Glutamatergic neuron (in vitro differentiated cells): ENCODE data around the gene DEFB112. TPM values are rescaled to one million over a fixed set of nuclear protein-coding genes. Genes with fewer than 3 reads are reported as not detected.
A peak's percentile ranks its signal among the peaks of the same experiment; 100 is the strongest.

Experiments used
- DNase-seq: peaks from one replicate; pipeline ENCODE4 v3.0.0; 2022
- H3K27ac Mint-ChIP-seq: one replicate; pipeline ENCODE4 v1.8.0; 2020; ENCODE audit warnings: mild to moderate bottlenecking, mixed read lengths, inconsistent platforms; ENCODE audit not compliant: unreplicated experiment
- H3K27me3 Mint-ChIP-seq: one replicate; pipeline ENCODE4 v1.8.0; 2020; ENCODE audit warnings: mild to moderate bottlenecking, moderate library complexity, mixed read lengths, inconsistent platforms; ENCODE audit not compliant: unreplicated experiment
- H3K36me3 Mint-ChIP-seq: one replicate; pipeline ENCODE4 v1.8.0; 2020; ENCODE audit warnings: mild to moderate bottlenecking, mixed read lengths, inconsistent platforms; ENCODE audit not compliant: unreplicated experiment
- H3K4me1 Mint-ChIP-seq: one replicate; pipeline ENCODE4 v1.8.0; 2020; ENCODE audit warnings: mild to moderate bottlenecking, low read depth, mixed read lengths, inconsistent platforms; ENCODE audit not compliant: unreplicated experiment
- H3K4me3 Mint-ChIP-seq: one replicate; pipeline ENCODE4 v1.8.0; 2020; ENCODE audit warnings: mild to moderate bottlenecking, mixed read lengths, inconsistent platforms; ENCODE audit not compliant: unreplicated experiment
- H3K9me3 Mint-ChIP-seq: one replicate; pipeline ENCODE4 v1.8.0; 2020; ENCODE audit warnings: mild to moderate bottlenecking, moderate library complexity, mixed read lengths, inconsistent platforms; ENCODE audit not compliant: unreplicated experiment
- CTCF ChIP-seq: fragments of 200-600 bp; sonication (generic); IDR thresholded peaks from one replicate; pipeline ENCODE4 v1.5.0; 2021; ENCODE audit not compliant: partially characterized antibody, unreplicated experiment
- long read RNA-seq: library from polyadenylated mRNA; unstranded; transcript quantifications from one replicate; pipeline ENCODE4 v2.0.0, GENCODE V29; 2020; ENCODE audit not compliant: unreplicated experiment
- total RNA-seq: library from RNA; stranded (reverse); fragmentation: NEBNext Ultra II Directional; extraction: Animal tissue kit (Norgen Biotek cat#: 25700); gene quantifications from one replicate; pipeline ENCODE4 v1.2.1, GENCODE V29; 2021; ENCODE audit not compliant: unreplicated experiment

DEFB112 gene
- not detected for total RNA-seq
- long read RNA-seq, result 0 reads

GRCh38 chr6:50049829-50050228 is at the start of gene DEFB112:
Gene DEFB112 (minus strand): TSS chr6:50049929. CDS start chr6:50049869, 60 bp downstream.
- Mint-ChIP-seq H3K4me1 (no peaks in the 10 kb centered on the region), H3K4me3 (no peak within 1 kb of the TSS), H3K36me3 (no peaks in the 10 kb centered on the region), H3K9me3 (no peaks in the 10 kb centered on the region), H3K27me3 (no peaks in the 10 kb centered on the region), H3K27ac (no peak within 1 kb of the TSS)
- no peak for TF ChIP-seq CTCF
- no peak for DNase-seq

- Mint-ChIP-seq H3K4me3 (no peak overlapping the region), H3K4me1 (peaks cover 6% of the 10 kb centered on the region), H3K36me3 (no peaks in the 10 kb centered on the region), H3K9me3 (no peaks in the 10 kb centered on the region), H3K27ac (no peak overlapping the region), H3K27me3 (no peaks in the 10 kb centered on the region)
- TF ChIP-seq CTCF, result no peak
- DNase-seq, result no peak
Measured at GRCh38 chr6:50098641-50098993, 48.9 kb upstream of the DEFB112 start.

- no peak overlapping the region for H3K27ac Mint-ChIP-seq
- peaks cover 8% of the 10 kb centered on the region for H3K4me1 Mint-ChIP-seq
- H3K27me3 Mint-ChIP-seq, result no peaks in the 10 kb centered on the region
- no peaks in the 10 kb centered on the region for H3K36me3 Mint-ChIP-seq
- no peaks in the 10 kb centered on the region for H3K9me3 Mint-ChIP-seq
- no peak for DNase-seq
- no peak overlapping the region for H3K4me3 Mint-ChIP-seq
- TF ChIP-seq CTCF, result no peak
Measured at GRCh38 chr6:50097966-50098640, 48.4 kb upstream of the DEFB112 start.

- Mint-ChIP-seq H3K9me3 (no peaks in the 10 kb centered on the region), H3K27ac (peak overlapping the region; percentile 1), H3K4me3 (no peak overlapping the region), H3K36me3 (no peaks in the 10 kb centered on the region), H3K4me1 (peaks cover 8% of the 10 kb centered on the region), H3K27me3 (no peaks in the 10 kb centered on the region)
- no peak for TF ChIP-seq CTCF
- DNase-seq, result no peak
Measured at GRCh38 chr6:50096296-50096695, 46.6 kb upstream of the DEFB112 start.

- Mint-ChIP-seq H3K36me3 (no peaks in the 10 kb centered on the region), H3K9me3 (no peaks in the 10 kb centered on the region), H3K4me3 (no peak overlapping the region), H3K4me1 (peaks cover 8% of the 10 kb centered on the region), H3K27ac (no peak overlapping the region), H3K27me3 (no peaks in the 10 kb centered on the region)
- TF ChIP-seq CTCF, result no peak
- DNase-seq, result no peak
Measured at GRCh38 chr6:50093938-50094272, 44.2 kb upstream of the DEFB112 start.
